Neural cell (in vitro differentiated cells): ENCODE data around the gene PPM1L.

ENCODE experiments used
- CTCF ChIP-seq: fragments of 450-650 bp; IDR thresholded peaks from 2 replicates; pipeline ENCODE4 v1.5.1; 2014; ENCODE audit warnings: antibody characterized with exemption, mild to moderate bottlenecking, moderate library complexity; ENCODE audit not compliant: poor library complexity, severe bottlenecking
- EP300 ChIP-seq: fragments of 450-650 bp; conservative IDR thresholded peaks from 2 replicates; pipeline ENCODE4 v1.6.1; 2014; ENCODE audit warnings: antibody characterized with exemption, mild to moderate bottlenecking, moderate library complexity; ENCODE audit not compliant: poor library complexity, severe bottlenecking
- EZH2 ChIP-seq: fragments of 200-600, 300-800 bp; shearing (Covaris generic), sonication (generic); IDR thresholded peaks from 2 replicates; pipeline ENCODE4 v1.6.1; 2014; ENCODE audit warnings: antibody characterized with exemption, low read length, borderline replicate concordance, mild to moderate bottlenecking; ENCODE audit not compliant: insufficient read depth, poor library complexity, severe bottlenecking
- MXI1 ChIP-seq: fragments of 450-650 bp; conservative IDR thresholded peaks from 2 replicates; pipeline ENCODE4 v1.6.1; 2014; ENCODE audit warnings: antibody characterized with exemption, mild to moderate bottlenecking; ENCODE audit not compliant: poor library complexity, severe bottlenecking
- POLR2AphosphoS5 ChIP-seq: IDR thresholded peaks from 2 replicates; pipeline ENCODE4 v1.6.1; 2012
- RAD21 ChIP-seq: fragments of 450-650 bp; conservative IDR thresholded peaks from 2 replicates; pipeline ENCODE4 v1.6.1; 2014; ENCODE audit warnings: antibody characterized with exemption, mild to moderate bottlenecking, moderate library complexity
- SMC3 ChIP-seq: fragments of 450-650 bp; conservative IDR thresholded peaks from 2 replicates; pipeline ENCODE4 v1.6.1; 2014; ENCODE audit warnings: antibody characterized with exemption, mild to moderate bottlenecking, moderate library complexity; ENCODE audit not compliant: poor library complexity
- TAF1 ChIP-seq: IDR thresholded peaks from 2 replicates; pipeline ENCODE4 v1.6.1; 2012; ENCODE audit warnings: low read depth

DNA sequence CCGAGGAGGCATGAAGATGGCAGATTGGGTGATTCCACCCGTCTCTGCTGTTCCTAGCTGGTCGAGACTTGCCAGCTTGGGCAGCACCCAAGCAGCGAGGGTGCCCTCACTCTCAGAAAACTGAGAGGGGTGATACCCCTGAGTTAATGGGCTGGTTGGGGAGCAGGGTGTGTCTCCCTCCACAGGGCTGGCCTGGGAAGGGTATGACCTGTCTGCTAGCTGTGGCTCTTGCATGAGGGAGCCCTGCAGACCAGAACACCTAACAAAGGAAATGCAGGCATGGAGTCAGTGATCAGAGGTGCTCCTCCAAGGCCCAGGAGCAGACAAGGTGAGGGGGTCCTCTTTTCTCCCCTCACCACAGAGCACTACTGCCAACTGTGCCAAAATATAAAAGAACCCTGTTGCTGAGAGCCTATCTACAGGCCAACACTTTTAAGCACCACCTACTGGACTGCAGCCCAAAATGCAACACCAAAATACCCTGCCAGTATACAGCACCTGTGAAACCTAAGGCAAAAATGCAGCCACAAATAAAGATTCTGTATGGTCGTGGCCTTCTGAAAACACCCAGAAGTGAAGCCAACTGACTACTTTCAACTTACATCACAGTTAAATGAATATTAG, 35.8 kb upstream of the PPM1L start:
- no peak for TF ChIP-seq EZH2
- TF ChIP-seq POLR2AphosphoS5 = no peak
- no peak for TF ChIP-seq CTCF
- no peak for TF ChIP-seq RAD21
- no peak for TF ChIP-seq TAF1
- no peak for TF ChIP-seq EP300
- no peak for TF ChIP-seq SMC3
- no peak for TF ChIP-seq MXI1
